GDM1 (cell line): ENCODE measurements around the gene PTER.

Experiments used
- DNase-seq: peaks from one replicate; lab custom pipeline; 2025; lab: John Stamatoyannopoulos, UW

The PTER gene

DNA sequence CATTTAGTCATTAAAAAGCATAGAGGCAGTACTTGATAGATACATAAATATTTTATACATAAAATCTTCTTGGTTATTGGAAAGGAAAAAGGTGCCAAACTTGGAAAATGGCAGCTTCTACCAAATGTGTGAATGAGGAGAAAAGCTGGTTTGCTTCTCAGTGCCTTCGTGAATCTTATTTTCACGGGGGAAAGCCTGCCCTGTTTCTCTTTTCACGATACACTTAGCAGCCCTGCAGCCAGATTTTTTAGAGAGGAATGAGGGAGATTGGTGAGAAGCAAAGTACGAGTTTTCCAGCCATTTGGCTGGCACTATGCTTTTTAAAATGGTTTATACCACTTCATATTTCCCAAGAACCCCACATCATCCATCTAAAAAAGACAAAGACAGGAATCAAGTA is 107.8 kb downstream of the PTER start:
- no peak for DNase-seq

GRCh38 chr10:16545116-16545736 is 108.4 kb downstream of the PTER start:
- peak; percentile 32 for DNase-seq

DNA sequence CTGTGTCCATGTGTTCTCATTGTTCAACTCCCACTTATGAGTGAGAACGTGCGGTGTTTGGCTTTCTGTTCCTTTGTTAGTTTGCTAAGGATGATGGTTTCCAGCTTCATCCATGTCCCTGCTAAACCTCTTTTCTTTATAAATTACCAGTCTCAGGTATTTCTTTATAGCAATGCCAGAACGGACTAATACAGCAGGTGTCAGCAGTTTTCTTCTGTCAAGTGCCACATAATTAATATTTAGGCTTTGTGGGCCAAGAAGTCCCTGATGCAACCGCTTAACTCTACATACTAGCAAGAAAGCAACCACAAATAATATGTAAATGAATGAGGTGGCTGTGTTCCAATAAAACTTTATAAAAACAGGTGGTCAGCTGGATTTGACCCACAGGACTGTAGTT is 111.2 kb downstream of the PTER start:
- no peak for DNase-seq

- DNase-seq: no peak
Observed at GRCh38 chr10:16559236-16559773, 122.5 kb downstream of the PTER start.

DNA sequence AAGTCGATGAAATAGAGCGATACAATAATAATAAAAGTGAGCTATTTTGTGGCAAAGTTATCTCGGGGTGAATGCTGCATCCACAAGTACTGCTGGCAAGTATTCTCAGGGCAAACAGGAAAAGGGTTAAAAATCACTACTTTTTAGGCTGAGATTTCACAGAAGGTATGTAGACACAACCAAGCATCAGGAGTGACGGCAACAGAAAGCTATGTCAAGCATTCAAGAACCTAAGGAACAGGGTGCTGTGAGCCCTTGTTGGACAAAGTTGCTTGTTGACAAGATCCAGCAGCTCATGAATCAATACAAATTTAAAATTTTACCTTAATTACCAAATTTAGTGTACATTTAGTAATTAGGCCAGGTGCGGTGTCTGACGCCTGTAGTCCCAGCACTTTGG is 126.1 kb downstream of the PTER start:
- DNase-seq: no peak
